ENCODE measurements around the gene BAG5. TPM values are rescaled to one million over a fixed set of nuclear protein-coding genes. Genes with fewer than 3 reads are reported as not detected.

BAG5 gene
- total RNA-seq, 1 experiment from 2014 or later: 28.9 TPM

DNA sequence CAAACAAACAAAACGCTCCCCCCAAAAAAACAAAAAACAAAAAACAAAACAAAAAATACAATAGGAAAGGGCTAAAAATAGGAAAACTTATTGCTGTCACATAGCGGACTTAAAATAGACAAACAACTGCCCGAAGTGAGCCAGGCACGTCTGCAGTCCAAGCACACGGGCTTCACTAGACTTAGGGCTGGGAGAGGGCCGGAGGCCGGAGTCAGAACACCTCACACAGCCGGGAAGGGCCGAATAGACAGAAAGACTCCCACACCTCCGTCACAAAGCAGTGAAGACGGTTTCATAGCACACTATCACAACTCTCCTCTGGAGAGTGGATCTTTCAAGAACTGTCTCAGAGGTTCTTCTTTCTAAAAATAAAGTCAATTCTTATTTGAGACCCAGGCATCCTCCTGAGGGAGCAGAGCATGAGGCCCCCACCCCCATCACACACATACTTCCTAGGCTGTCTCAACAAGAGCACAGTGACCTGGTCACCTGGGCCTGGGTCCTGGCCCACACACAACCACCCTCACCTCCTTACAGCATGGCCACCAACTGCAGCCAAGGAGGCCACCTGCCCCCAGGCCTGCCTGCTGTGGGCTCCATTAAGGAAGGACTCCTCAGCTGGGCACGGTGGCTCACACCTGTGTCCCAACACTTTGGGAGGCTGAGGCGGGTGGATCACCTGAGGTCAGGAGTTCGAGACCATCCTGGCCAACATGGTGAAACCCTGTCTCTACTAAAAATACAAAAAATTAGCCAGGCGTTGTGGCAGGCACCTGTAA, 6.7 kb downstream of the BAG5 start:
- Histone ChIP-seq H3K27me3 (replicated peaks; ENCODE audit: control insufficient read depth, insufficient read depth, low read length) (no peaks in the 10 kb centered on the region), H3K36me3 (ENCODE audit: control insufficient read depth, insufficient read depth, low read length) (0 out of 2 replicates have a peak, but pooled peaks cover 2% of the 10 kb centered on the region), H3K9me3 (no peaks in the 10 kb centered on the region), H3K4me1 (no peaks in the 10 kb centered on the region; the same call in 1 of the 2 replicates), H3K4me3 (ENCODE audit: low read depth, low read length) (no peak overlapping the region)
- H3K27me3 Mint-ChIP-seq (ENCODE audit: insufficient read depth, unreplicated experiment): no peaks in the 10 kb centered on the region
- TF ChIP-seq, protein P1, sequence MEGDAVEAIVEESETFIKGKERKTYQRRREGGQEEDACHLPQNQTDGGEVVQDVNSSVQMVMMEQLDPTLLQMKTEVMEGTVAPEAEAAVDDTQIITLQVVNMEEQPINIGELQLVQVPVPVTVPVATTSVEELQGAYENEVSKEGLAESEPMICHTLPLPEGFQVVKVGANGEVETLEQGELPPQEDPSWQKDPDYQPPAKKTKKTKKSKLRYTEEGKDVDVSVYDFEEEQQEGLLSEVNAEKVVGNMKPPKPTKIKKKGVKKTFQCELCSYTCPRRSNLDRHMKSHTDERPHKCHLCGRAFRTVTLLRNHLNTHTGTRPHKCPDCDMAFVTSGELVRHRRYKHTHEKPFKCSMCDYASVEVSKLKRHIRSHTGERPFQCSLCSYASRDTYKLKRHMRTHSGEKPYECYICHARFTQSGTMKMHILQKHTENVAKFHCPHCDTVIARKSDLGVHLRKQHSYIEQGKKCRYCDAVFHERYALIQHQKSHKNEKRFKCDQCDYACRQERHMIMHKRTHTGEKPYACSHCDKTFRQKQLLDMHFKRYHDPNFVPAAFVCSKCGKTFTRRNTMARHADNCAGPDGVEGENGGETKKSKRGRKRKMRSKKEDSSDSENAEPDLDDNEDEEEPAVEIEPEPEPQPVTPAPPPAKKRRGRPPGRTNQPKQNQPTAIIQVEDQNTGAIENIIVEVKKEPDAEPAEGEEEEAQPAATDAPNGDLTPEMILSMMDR (IDR thresholded peaks at IDR 0.05; ENCODE audit: insufficient read depth in 1 of 2, low read depth in 1 of 2, low read length in 1 of 2, severe bottlenecking in 1 of 2, unreplicated experiment in 1 of 2): no peak
- ChIA-PET POLR2A (no interaction called here), CTCF (no interaction called here)
- H3K9me3 Mint-ChIP-seq (ENCODE audit: unreplicated experiment): no peaks in the 10 kb centered on the region
- DNase-seq: no peak
- H3K4me1 Mint-ChIP-seq (ENCODE audit: low read depth, unreplicated experiment): no peaks in the 10 kb centered on the region
- no TSS peak for BruUV-seq (replicated peaks)
- no peak overlapping the region for H3K4me3 Mint-ChIP-seq (ENCODE audit: unreplicated experiment)
- H3K36me3 Mint-ChIP-seq (ENCODE audit: insufficient read depth, unreplicated experiment): peaks cover 37% of the 10 kb centered on the region
- H3K27ac Mint-ChIP-seq (ENCODE audit: unreplicated experiment): no peak overlapping the region
- intact Hi-C loops (cut with micrococcal nuclease; ENCODE audit: unreplicated experiment): no loop called here

DNA sequence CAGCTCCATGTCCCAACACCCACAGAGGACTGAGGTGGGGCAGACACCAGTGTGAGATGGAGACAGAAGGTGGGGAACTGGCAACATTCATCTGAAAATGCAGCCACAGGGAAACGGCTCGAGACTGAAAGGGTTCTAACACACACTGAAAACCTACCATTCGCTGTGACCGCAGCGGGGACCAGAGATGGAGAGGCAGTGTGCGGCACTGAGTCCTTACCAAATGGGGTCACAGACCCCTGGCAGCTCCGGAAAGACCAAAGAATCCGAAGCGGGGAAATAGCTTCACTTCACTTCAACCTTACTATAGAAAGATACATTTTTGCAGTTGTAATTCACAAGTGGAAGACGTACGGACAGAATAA, 9.6 kb downstream of the BAG5 start:
- peaks cover 15% of the 10 kb centered on the region for H3K36me3 Mint-ChIP-seq (ENCODE audit: insufficient read depth, unreplicated experiment)
- H3K4me1 Mint-ChIP-seq (ENCODE audit: low read depth, unreplicated experiment): no peaks in the 10 kb centered on the region
- CTCF ChIA-PET: no interaction called here
- H3K27me3 Mint-ChIP-seq (ENCODE audit: insufficient read depth, unreplicated experiment): no peaks in the 10 kb centered on the region
- intact Hi-C loops (cut with micrococcal nuclease; ENCODE audit: unreplicated experiment): no loop called here
- POLR2A ChIA-PET: no interaction called here
- no TSS peak for BruUV-seq (replicated peaks)
- H3K27ac Mint-ChIP-seq (ENCODE audit: unreplicated experiment): no peak overlapping the region
- H3K9me3 Mint-ChIP-seq (ENCODE audit: unreplicated experiment): no peaks in the 10 kb centered on the region
- H3K4me1 ChIP-seq: no peaks in the 10 kb centered on the region
- no peak for DNase-seq
- TF ChIP-seq, protein P1 (IDR thresholded peaks at IDR 0.05; ENCODE audit: insufficient read depth in 1 of 2, low read depth in 1 of 2, low read length in 1 of 2, severe bottlenecking in 1 of 2, unreplicated experiment in 1 of 2): no peak
- H3K4me3 ChIP-seq (ENCODE audit: low read depth, low read length): no peak overlapping the region
- no peak overlapping the region for H3K4me3 Mint-ChIP-seq (ENCODE audit: unreplicated experiment)
- no peaks in the 10 kb centered on the region for H3K27me3 ChIP-seq (replicated peaks; ENCODE audit: control insufficient read depth, insufficient read depth, low read length)
- no peaks in the 10 kb centered on the region for H3K36me3 ChIP-seq (ENCODE audit: control insufficient read depth, insufficient read depth, low read length)
- no peaks in the 10 kb centered on the region for H3K9me3 ChIP-seq

DNA sequence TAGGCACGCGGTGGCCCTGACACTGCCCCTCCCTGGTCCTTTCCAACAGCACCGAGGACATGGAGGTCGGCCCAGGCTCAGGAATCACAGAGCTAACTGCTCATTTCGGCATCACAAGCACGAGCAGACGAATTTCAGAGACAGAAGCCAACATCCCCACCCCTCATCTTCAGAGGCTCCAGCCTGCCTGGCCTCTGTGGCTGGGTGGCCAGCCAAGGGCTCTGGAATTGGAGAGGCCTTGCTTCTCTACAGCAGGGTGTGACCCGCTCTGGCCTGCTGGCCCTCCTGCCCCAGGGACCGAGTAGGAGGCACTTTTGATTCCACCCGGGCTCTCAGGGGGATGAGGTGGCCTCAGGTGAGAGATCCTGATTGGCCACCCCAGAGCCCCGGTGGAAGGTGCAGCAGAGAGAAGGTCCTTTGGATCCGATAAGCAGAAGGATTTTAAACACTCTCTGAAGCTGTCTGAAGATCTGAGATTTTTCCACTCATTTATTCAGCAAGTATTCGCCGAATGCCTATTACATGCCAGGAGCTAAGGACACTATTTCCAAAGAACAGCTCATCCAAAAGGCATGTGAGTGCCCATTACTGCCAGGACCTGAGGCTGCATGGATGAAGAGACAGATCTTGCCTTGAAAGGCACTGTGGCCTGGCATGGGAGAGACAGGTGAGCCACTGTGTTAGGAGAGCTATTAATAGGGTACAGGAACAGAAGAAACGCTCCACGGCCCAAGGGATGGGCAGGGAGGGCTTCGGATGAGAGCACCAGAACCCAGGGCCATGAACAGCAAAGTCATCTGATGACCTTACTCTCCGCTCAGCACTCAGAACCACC, 10.2 kb downstream of the BAG5 start:
- TF ChIP-seq, protein P1 (IDR thresholded peaks at IDR 0.05; ENCODE audit: insufficient read depth in 1 of 2, low read depth in 1 of 2, low read length in 1 of 2, severe bottlenecking in 1 of 2, unreplicated experiment in 1 of 2): no peak
- H3K4me3 ChIP-seq (ENCODE audit: low read depth, low read length): no peak overlapping the region
- no peaks in the 10 kb centered on the region for H3K36me3 ChIP-seq (ENCODE audit: control insufficient read depth, insufficient read depth, low read length)
- ChIA-PET CTCF (interaction anchor here (0.9 kb wide), 1 partner anchor 34 kb away, joined by 3 read pairs; no protein-coding TSS in a partner anchor), POLR2A (interaction anchor here (0.6 kb wide), 1 partner anchor 9 kb away, joined by 3 read pairs; no protein-coding TSS in a partner anchor)
- no peaks in the 10 kb centered on the region for H3K4me1 Mint-ChIP-seq (ENCODE audit: low read depth, unreplicated experiment)
- peaks cover 9% of the 10 kb centered on the region for H3K36me3 Mint-ChIP-seq (ENCODE audit: insufficient read depth, unreplicated experiment)
- intact Hi-C loops (cut with micrococcal nuclease; ENCODE audit: unreplicated experiment): no loop called here
- H3K9me3 ChIP-seq: no peaks in the 10 kb centered on the region
- H3K4me3 Mint-ChIP-seq (ENCODE audit: unreplicated experiment): no peak overlapping the region
- H3K27me3 Mint-ChIP-seq (ENCODE audit: insufficient read depth, unreplicated experiment): no peaks in the 10 kb centered on the region
- H3K4me1 ChIP-seq: no peaks in the 10 kb centered on the region
- no TSS peak for BruUV-seq (replicated peaks)
- no peak overlapping the region for H3K27ac Mint-ChIP-seq (ENCODE audit: unreplicated experiment)
- H3K9me3 Mint-ChIP-seq (ENCODE audit: unreplicated experiment): no peaks in the 10 kb centered on the region
- H3K27me3 ChIP-seq (replicated peaks; ENCODE audit: control insufficient read depth, insufficient read depth, low read length): no peaks in the 10 kb centered on the region
- DNase-seq: no peak

Data from Caco-2 (cell line).